GM12892 (cell line): ENCODE results near the gene EEA1.

Experiments
- POLR2A ChIP-seq: IDR thresholded peaks from 2 replicates; pipeline ENCODE4 v1.6.1; 2011; ENCODE audit warnings: low read depth, low read length, control low read depth
- POLR2AphosphoS5 ChIP-seq: IDR thresholded peaks from 2 replicates; pipeline ENCODE4 v1.6.1; 2011; ENCODE audit warnings: low read depth, low read length, control low read depth
- TAF1 ChIP-seq: IDR thresholded peaks from 2 replicates; pipeline ENCODE4 v1.6.1; 2011; ENCODE audit warnings: low read depth, mild to moderate bottlenecking, control low read depth, low read length, borderline replicate concordance

DNA sequence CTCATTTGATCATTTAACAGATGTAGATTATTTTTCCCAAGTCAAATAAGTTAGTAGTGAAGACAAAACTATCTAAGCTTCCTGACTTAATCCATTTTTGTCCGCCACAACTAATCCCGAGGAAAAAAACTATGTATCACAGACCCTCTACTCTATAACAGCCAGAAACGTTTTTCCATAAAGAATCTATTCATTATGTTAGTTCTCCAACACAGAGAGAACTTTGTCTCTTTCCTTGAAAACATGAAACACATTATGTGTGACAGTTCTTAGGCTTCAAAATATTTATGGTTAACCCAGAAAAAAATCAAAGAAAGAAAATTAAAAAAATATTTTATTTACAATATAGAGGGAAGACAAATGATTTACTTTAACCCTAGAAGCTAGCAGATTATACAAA lies 126.2 kb downstream of the EEA1 start:
- TF ChIP-seq TAF1 (no peak), POLR2A (no peak), POLR2AphosphoS5 (no peak)
